Breast epithelium (tissue), 4 donors: Measurements from ENCODE around the gene RPL10A. TPM values are rescaled to one million over a fixed set of nuclear protein-coding genes. Genes with fewer than 3 reads are reported as not detected.
"Not testable (repeated sequence)": the region's sequence is repeated elsewhere in the genome, so short reads cannot be mapped to it uniquely, and the experiment has no call there.

ENCODE experiments used
- DNase-seq, 2 donors: peaks; one replicate each; pipeline ENCODE4 v3.0.0-alpha.2; 2019; ENCODE audit warnings: low spot score in 2 of 2
- H3K27ac ChIP-seq, 2 donors: fragments of 200-600 bp; sonication (generic) in 1 of 2; one replicate each; pipeline ENCODE4 v1.5.1; 2016 to 2019; ENCODE audit warnings: mild to moderate bottlenecking in 1 of 2
- H3K27me3 ChIP-seq, 2 donors: fragments of 200-600 bp; sonication (generic) in 1 of 2; one replicate each; pipeline versions ENCODE4 v1.5.1 to v1.6.0; 2017 to 2019; ENCODE audit warnings: control low read depth in 1 of 2, mild to moderate bottlenecking in 1 of 2
- H3K36me3 ChIP-seq: fragments of 200-600 bp; one replicate; pipeline ENCODE4 v1.5.1; 2019
- H3K4me1 ChIP-seq, 2 donors: fragments of 200-600 bp; sonication (generic); one replicate each; pipeline ENCODE4 v1.5.1; 2016 to 2019; ENCODE audit warnings: control low read depth in 1 of 2
- H3K4me3 ChIP-seq, 3 donors: fragments of 200-600 bp; sonication (generic); 1 replicate in 2 of 3; 2 replicates in 1 of 3; pipeline ENCODE4 v1.5.1; 2016 to 2019; ENCODE audit warnings: mild to moderate bottlenecking in 3 of 3, moderate library complexity in 2 of 3
- H3K9me3 ChIP-seq, 2 donors: fragments of 200-600 bp; sonication (generic) in 1 of 2; one replicate each; pipeline ENCODE4 v1.5.1; 2016 to 2019; ENCODE audit warnings: control low read depth in 1 of 2
- POLR2A ChIP-seq: fragments of 450-650 bp; IDR thresholded peaks from one replicate; pipeline ENCODE4 v1.6.1; 2016; ENCODE audit warnings: antibody characterized with exemption, mild to moderate bottlenecking, moderate library complexity
- POLR2AphosphoS5 ChIP-seq, 3 donors: sonication (generic); formaldehyde crosslinking; IDR thresholded peaks; one replicate each; pipeline ENCODE4 v1.6.1; 2017; ENCODE audit warnings: antibody characterized with exemption in 3 of 3
- intact Hi-C: fragments of 100-400 bp; cut with DNase I; formaldehyde crosslinking; loops from one replicate; pipeline ENCODE4 v1.15.1; 2023; ENCODE audit warnings: low total_unique reads
- total RNA-seq, 3 donors: library from RNA; depleted of rRNA; stranded (reverse); fragments of >200 nt; gene quantifications; one replicate each; pipeline ENCODE4 v1.1.0, GENCODE V29; 2016
- TF ChIP-seq, protein P1 (sequence below), 3 donors: fragments of 450-650 bp; IDR thresholded peaks; one replicate each; pipeline ENCODE4 v1.5.1; 2016 to 2017; ENCODE audit warnings: antibody characterized with exemption in 3 of 3, mild to moderate bottlenecking in 3 of 3, moderate library complexity in 3 of 3

The RPL10A gene
- total RNA-seq, 3 donors from 2014 or later, result 1,177 to 2,549 (median 2,082) TPM

- H3K4me1 ChIP-seq, result no peaks in the 10 kb centered on the region
- peaks cover 0 to under 1% of the 10 kb centered on the region in 2 donors for H3K9me3 ChIP-seq
- H3K36me3 ChIP-seq, result no peaks in the 10 kb centered on the region
- TF ChIP-seq, protein P1, sequence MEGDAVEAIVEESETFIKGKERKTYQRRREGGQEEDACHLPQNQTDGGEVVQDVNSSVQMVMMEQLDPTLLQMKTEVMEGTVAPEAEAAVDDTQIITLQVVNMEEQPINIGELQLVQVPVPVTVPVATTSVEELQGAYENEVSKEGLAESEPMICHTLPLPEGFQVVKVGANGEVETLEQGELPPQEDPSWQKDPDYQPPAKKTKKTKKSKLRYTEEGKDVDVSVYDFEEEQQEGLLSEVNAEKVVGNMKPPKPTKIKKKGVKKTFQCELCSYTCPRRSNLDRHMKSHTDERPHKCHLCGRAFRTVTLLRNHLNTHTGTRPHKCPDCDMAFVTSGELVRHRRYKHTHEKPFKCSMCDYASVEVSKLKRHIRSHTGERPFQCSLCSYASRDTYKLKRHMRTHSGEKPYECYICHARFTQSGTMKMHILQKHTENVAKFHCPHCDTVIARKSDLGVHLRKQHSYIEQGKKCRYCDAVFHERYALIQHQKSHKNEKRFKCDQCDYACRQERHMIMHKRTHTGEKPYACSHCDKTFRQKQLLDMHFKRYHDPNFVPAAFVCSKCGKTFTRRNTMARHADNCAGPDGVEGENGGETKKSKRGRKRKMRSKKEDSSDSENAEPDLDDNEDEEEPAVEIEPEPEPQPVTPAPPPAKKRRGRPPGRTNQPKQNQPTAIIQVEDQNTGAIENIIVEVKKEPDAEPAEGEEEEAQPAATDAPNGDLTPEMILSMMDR (IDR thresholded peaks at IDR 0.05), result no peak
- no peak for TF ChIP-seq POLR2AphosphoS5 (IDR thresholded peaks at IDR 0.05)
- no peak for TF ChIP-seq POLR2A
- intact Hi-C loops, result no loop called here
- H3K4me3 ChIP-seq, result no peak overlapping the region
- no peak overlapping the region for H3K27ac ChIP-seq
- DNase-seq, result no peak
- no peaks in the 10 kb centered on the region for H3K27me3 ChIP-seq
These were observed 32.9 kb upstream of the RPL10A start for GRCh38 chr6:35435074-35435837.

DNA sequence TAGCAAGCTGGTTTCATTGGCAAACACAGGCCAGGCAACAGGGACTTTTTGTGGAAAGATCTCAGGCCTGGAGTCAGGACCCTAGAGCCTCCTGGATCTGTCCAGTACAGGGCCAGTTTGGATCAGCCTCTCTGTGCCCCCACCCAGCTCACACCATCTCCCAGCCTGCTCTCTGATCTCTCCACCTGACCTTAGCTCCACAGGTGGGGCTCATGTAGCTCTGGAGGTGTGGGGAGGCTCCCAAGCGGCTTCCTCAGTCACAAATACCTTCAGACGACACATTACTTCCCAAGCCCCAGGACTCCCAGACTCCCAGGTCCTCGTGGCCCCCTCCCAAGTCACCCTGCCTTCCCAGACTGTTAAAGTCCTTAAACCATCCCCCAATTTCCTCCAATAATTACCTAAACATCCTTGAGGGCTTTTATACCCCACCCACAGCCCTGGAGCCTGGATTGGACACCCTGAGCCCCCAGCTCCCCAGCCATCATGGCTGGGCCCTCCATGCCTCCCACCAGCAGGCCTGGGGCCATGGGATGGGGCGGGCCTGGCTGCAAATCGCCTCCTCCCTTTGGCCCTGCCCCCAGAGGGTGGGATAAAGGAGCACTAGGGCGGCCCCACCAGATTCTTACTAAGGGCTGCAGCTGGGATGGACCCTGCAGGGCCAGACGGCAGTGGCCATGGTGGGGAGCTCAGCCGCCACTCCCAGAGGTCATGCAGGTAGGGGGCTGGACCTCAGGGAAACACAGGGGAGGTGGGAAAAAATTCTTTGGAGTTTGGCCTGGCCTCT lies 31.9 kb upstream of the RPL10A start:
- Histone ChIP-seq H3K9me3 (no peaks in the 10 kb centered on the region), H3K27me3 (no peaks in the 10 kb centered on the region), H3K27ac (no peak overlapping the region), H3K4me3 (no peak overlapping the region), H3K4me1 (no peaks in the 10 kb centered on the region), H3K36me3 (no peaks in the 10 kb centered on the region)
- TF ChIP-seq POLR2AphosphoS5 (IDR thresholded peaks at IDR 0.05) (no peak), POLR2A (no peak)
- TF ChIP-seq, protein P1 (IDR thresholded peaks at IDR 0.05), result no peak
- intact Hi-C loops, result no loop called here
- no peak for DNase-seq

DNA sequence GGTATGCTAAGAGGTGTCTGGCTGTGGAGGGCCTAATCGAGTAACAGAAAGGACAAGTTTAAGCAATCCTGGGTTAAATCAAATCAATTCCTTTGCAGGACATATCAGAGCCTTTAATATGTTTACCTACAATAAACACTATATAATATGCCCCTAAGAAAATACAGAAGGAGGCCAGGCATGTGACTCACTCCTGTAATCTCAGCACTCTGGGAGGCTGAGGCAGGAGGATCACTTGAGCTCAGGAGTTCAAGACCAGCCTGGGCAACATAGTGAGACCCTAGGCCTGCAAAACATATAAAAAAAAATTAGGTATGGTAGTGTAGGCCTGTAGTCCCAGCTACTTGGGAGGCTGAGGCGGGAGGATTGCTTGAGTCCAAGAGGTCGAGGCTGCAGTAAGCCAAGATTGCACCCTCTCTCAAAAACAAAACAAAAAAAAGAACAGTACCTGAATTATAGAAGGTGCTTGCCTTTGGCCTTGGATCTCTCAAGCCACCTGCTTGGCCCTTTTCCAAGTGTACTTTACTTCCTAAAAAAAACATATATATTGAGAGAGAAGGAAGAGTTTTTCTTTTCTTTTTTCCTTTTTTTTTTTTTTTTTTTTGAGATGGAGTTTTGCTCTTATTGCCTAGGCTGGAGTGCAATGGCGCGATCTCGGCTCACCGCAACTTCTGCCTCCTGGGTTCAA lies 29.7 kb upstream of the RPL10A start:
- H3K4me1 ChIP-seq, intact Hi-C loops, H3K36me3 ChIP-seq, H3K9me3 ChIP-seq, H3K27me3 ChIP-seq, H3K4me3 ChIP-seq, DNase-seq, H3K27ac ChIP-seq: not testable (repeated sequence)

- Histone ChIP-seq H3K9me3 (no peaks in the 10 kb centered on the region), H3K4me1 (no peaks in the 10 kb centered on the region), H3K4me3 (no peak overlapping the region), H3K27ac (no peak overlapping the region), H3K36me3 (no peaks in the 10 kb centered on the region), H3K27me3 (no peaks in the 10 kb centered on the region)
- no peak for DNase-seq
- intact Hi-C loops, result no loop called here
- TF ChIP-seq POLR2AphosphoS5 (IDR thresholded peaks at IDR 0.05) (no peak), POLR2A (no peak)
- TF ChIP-seq, protein P1 (IDR thresholded peaks at IDR 0.05), result no peak
These were observed 28.9 kb upstream of the RPL10A start for GRCh38 chr6:35439308-35439707.

DNA sequence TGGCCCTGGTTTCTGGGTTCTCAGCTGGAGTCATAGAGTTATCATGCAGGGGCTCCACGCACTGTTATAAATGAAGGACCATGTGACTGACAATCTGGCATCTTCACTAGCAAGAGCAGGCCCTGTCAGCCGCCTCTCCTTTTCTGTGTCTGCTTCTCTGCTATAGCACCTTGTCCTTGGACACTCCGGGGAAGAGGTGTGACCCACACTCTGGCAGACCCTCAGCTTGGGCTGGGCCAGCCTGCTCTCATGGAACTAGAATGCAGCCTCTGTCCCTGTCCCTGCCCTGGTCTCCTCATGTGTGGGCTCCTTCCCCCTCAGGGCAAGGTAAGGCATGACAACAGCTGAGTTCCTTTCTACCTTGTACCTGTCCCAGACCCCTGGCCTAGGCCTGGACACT lies 27.0 kb upstream of the RPL10A start:
- Histone ChIP-seq H3K4me3 (no peak overlapping the region), H3K9me3 (no peaks in the 10 kb centered on the region), H3K4me1 (no peaks in the 10 kb centered on the region), H3K27me3 (no peaks in the 10 kb centered on the region), H3K36me3 (no peaks in the 10 kb centered on the region), H3K27ac (no peak overlapping the region)
- intact Hi-C loops, result no loop called here
- TF ChIP-seq POLR2A (no peak), POLR2AphosphoS5 (IDR thresholded peaks at IDR 0.05) (no peak)
- TF ChIP-seq, protein P1 (IDR thresholded peaks at IDR 0.05), result no peak
- no peak for DNase-seq
